Mesodermal cell (in vitro differentiated cells): ENCODE results near the gene MCC.
A peak's percentile ranks its signal among the peaks of the same experiment; 100 is the strongest.

Experiments
- H3K27ac ChIP-seq: 2 replicates; pipeline ENCODE4 v1.7.0; 2013; ENCODE audit warnings: mild to moderate bottlenecking, low read depth, low read length, moderate library complexity; ENCODE audit not compliant: severe bottlenecking
- H3K36me3 ChIP-seq: 2 replicates; pipeline ENCODE4 v1.7.1; 2013; ENCODE audit warnings: mild to moderate bottlenecking, low read length, moderate library complexity; ENCODE audit not compliant: control insufficient read depth, insufficient read depth
- H3K4me1 ChIP-seq: one replicate; pipeline ENCODE4 v1.7.1; 2013; ENCODE audit warnings: mild to moderate bottlenecking, low read length; ENCODE audit not compliant: insufficient read depth, control insufficient read depth, poor library complexity, severe bottlenecking
- H3K4me3 ChIP-seq: 2 replicates; pipeline ENCODE4 v1.7.0; 2013; ENCODE audit warnings: low read length, control low read depth, mild to moderate bottlenecking; ENCODE audit not compliant: insufficient read depth, poor library complexity, severe bottlenecking; ENCODE audit errors: extremely low read depth
- H3K9me3 ChIP-seq: 2 replicates; pipeline ENCODE4 v1.7.1; 2013; ENCODE audit warnings: mild to moderate bottlenecking, low read length, moderate library complexity; ENCODE audit not compliant: control insufficient read depth
- WGBS, 2 experiments: methylation state at CpG; one replicate each; pipeline ENCODE4 v1.1.5; 2013; ENCODE audit warnings: missing lambda C conversion rate in 2 of 2; ENCODE audit not compliant: insufficient coverage in 2 of 2; 5-methylcytosine and 5-hydroxymethylcytosine counted together

Gene MCC

GRCh38 chr5:113294311-113295110 lies 193.7 kb downstream of the MCC start:
- Histone ChIP-seq H3K4me3 (peak overlapping the region; percentile 79), H3K27ac (peak overlapping the region; percentile 64), H3K9me3 (no peaks in the 10 kb centered on the region), H3K4me1 (peaks cover 13% of the 10 kb centered on the region), H3K36me3 (no peaks in the 10 kb centered on the region)
- WGBS, 2 experiments = 0% methylated on average over 53 to 58 of the region's 60 CpGs

DNA sequence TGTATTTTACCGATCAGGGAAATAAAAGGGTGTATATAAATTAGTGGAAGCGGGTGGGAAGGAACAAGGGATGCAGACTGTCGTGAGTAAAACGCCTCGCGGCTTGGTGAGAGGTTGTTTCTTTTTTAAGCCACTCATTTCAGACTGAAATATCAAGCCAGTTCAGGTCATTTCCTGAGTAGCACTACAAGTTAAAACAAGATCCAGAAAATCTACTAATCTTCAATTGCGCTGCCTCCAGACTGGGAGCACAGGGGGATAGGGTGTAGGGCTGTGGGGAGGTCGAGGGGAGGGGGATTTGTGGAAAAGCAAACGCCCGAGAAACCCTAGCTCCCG lies 194.3 kb downstream of the MCC start:
- Histone ChIP-seq H3K9me3 (no peaks in the 10 kb centered on the region), H3K4me1 (peaks cover 13% of the 10 kb centered on the region), H3K4me3 (peak overlapping the region; percentile 79), H3K36me3 (no peaks in the 10 kb centered on the region), H3K27ac (no peak overlapping the region)
- 0% methylated on average over 6 to 10 of the region's 11 CpGs for WGBS, 2 experiments

GRCh38 chr5:113293068-113293974 lies 194.9 kb downstream of the MCC start:
- H3K27ac ChIP-seq = no peak overlapping the region

DNA sequence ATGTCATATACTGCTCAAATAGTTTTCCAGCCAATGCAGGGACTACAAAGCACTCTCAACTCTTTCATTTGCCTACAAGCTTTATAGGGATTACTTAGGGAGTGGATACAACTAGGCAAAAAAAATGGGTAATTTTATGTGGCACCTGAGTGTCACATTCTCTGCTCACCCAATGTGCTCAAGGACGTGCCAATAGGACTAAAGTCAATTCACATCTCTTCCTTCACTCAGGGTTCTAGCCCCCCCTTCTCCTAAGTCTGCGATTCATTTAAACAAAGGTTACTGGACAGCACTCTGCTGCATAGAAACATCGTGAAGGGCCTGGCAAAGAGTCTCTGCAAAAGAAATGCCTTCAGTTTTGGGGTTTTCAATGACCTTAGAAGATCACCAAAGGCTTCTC lies 195.8 kb downstream of the MCC start:
- peaks cover 13% of the 10 kb centered on the region for H3K4me1 ChIP-seq
- no peaks in the 10 kb centered on the region for H3K36me3 ChIP-seq
- peak overlapping the region; percentile 79 for H3K4me3 ChIP-seq
- no peak overlapping the region for H3K27ac ChIP-seq
- 25 to 33% methylated on average over 3 of the region's 3 CpGs for WGBS, 2 experiments
- no peaks in the 10 kb centered on the region for H3K9me3 ChIP-seq

More at GRCh38 chr5:113293068-113293974, 194.9 kb downstream of the MCC start:
- Histone ChIP-seq H3K9me3 (no peaks in the 10 kb centered on the region), H3K4me1 (peaks cover 13% of the 10 kb centered on the region), H3K36me3 (no peaks in the 10 kb centered on the region), H3K4me3 (peak overlapping the region; percentile 79)
- 2 to 3% methylated on average over 12 to 14 of the region's 23 CpGs for WGBS, 2 experiments

DNA sequence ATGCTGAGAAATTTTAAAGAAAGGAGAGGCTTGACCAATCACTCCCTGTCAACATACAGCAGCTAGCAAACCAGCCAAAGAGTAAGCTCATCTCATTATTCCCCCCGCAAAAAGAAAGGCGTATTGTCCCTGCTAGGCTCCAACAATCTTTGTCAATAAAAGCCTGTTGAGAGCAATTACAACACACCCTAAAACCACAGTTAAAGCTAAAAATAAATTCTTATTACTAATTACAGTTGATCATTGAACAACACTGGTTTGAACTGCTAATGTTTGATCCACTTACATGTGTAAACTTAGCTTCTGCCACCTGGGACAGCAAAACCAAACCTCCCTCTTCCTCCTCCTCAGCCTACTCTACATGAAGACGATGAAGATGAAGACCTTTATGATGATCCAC lies 204.7 kb downstream of the MCC start:
- H3K4me3 ChIP-seq = no peak overlapping the region
- peaks cover 17% of the 10 kb centered on the region for H3K4me1 ChIP-seq
- H3K36me3 ChIP-seq = no peaks in the 10 kb centered on the region
- no peak overlapping the region for H3K27ac ChIP-seq
- H3K9me3 ChIP-seq = no peaks in the 10 kb centered on the region
- WGBS, 2 experiments = 77% methylated on average over 3 of the region's 3 CpGs; no CpG with 5 or more reads in 1 of the 2 experiments

- Histone ChIP-seq H3K4me1 (peaks cover 17% of the 10 kb centered on the region), H3K27ac (peak overlapping the region; percentile 42), H3K4me3 (no peak overlapping the region), H3K36me3 (no peaks in the 10 kb centered on the region), H3K9me3 (no peaks in the 10 kb centered on the region)
- WGBS, 2 experiments = 100% methylated on average over 2 of the region's 2 CpGs; no CpG with 5 or more reads in 1 of the 2 experiments
Measured at GRCh38 chr5:113282472-113282871, 205.8 kb downstream of the MCC start.

DNA sequence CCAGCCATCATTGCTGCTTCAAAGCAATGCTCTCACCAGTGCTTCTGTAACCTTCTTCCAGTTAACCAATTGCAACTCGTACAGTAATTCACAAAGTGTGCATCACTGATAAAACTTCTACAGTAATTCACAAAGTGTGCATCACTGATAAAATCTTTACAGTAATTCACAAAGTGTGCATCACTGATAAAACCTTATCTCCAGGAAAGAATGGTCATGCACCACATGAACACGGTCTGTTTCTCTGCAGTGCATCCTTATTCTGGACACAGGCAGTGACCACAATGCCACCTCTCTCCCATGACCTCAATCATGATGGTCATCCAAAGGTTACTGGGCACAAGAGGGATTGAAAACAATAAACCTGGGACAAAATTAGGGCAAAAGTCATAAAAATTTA lies 207.1 kb downstream of the MCC start:
- Histone ChIP-seq H3K9me3 (no peaks in the 10 kb centered on the region), H3K4me1 (peaks cover 19% of the 10 kb centered on the region), H3K4me3 (no peak overlapping the region), H3K27ac (no peak overlapping the region), H3K36me3 (no peaks in the 10 kb centered on the region)
- 100% methylated on average over 1 to 2 of the region's 2 CpGs for WGBS, 2 experiments

- WGBS, 2 experiments = 86 to 100% methylated on average over 1 of the region's 1 CpG
- Histone ChIP-seq H3K36me3 (no peaks in the 10 kb centered on the region), H3K4me1 (peaks cover 22% of the 10 kb centered on the region), H3K27ac (no peak overlapping the region), H3K9me3 (no peaks in the 10 kb centered on the region), H3K4me3 (no peak overlapping the region)
Measured at GRCh38 chr5:113280541-113280940, 207.7 kb downstream of the MCC start.

GRCh38 chr5:113278976-113279375 lies 209.3 kb downstream of the MCC start:
- WGBS, 2 experiments = 60 to 90% methylated on average over 2 of the region's 4 CpGs

DNA sequence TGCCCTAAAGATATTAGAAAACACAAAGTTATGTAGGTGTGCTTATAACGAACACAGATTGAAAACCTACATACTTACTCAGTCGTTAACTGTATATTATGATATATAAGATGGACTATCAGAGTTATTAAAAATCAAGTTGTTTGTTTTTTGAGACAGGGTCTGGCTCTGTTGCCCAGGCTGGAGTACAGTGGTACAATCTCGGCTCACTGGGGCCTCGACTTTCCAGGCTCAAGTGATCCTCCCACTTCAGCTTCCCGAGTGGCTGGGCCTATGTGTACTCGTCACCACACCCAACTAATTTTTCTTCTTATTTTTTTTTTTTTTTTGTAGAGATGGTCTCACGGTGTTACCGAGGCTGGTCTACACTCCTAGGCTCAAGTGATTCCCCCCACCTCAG lies 211.8 kb downstream of the MCC start:
- Histone ChIP-seq H3K27ac (no peak overlapping the region), H3K4me1 (peaks cover 27% of the 10 kb centered on the region), H3K36me3 (no peaks in the 10 kb centered on the region), H3K4me3 (no peak overlapping the region), H3K9me3 (no peaks in the 10 kb centered on the region)
- WGBS, 2 experiments = 80 to 93% methylated on average over 1 to 2 of the region's 8 CpGs

More at GRCh38 chr5:113278976-113279375, 209.3 kb downstream of the MCC start:
- Histone ChIP-seq H3K9me3 (no peaks in the 10 kb centered on the region), H3K27ac (no peak overlapping the region), H3K4me1 (peaks cover 27% of the 10 kb centered on the region), H3K4me3 (no peak overlapping the region), H3K36me3 (no peaks in the 10 kb centered on the region)
